HL-60 (cell line): ENCODE data around the gene DOHH.

Source experiments
- CTCF ChIP-seq: IDR thresholded peaks from one replicate; pipeline ENCODE4 v1.5.1; 2011; ENCODE audit warnings: low read length, control low read depth, inconsistent platforms; ENCODE audit not compliant: insufficient read depth
- GABPA ChIP-seq: IDR thresholded peaks from 2 replicates; pipeline ENCODE4 v1.6.1; 2012; ENCODE audit warnings: low read depth
- POLR2AphosphoS5 ChIP-seq: IDR thresholded peaks from 2 replicates; pipeline ENCODE4 v1.6.1; 2012; ENCODE audit warnings: low read depth
- REST ChIP-seq: IDR thresholded peaks from 2 replicates; pipeline ENCODE4 v1.6.1; 2012; ENCODE audit warnings: low read depth; ENCODE audit not compliant: insufficient replicate concordance
- SPI1 ChIP-seq: IDR thresholded peaks from 2 replicates; pipeline ENCODE4 v1.6.1; 2012; ENCODE audit warnings: low read depth, mild to moderate bottlenecking, borderline replicate concordance

- TF ChIP-seq CTCF (no peak), REST (no peak), POLR2AphosphoS5 (no peak), SPI1 (no peak), GABPA (no peak)
These were observed 23.0 kb upstream of the DOHH start for GRCh38 chr19:3523361-3524077.
